ENCODE data around the gene CD302.
"Not testable (repeated sequence)": the region's sequence is repeated elsewhere in the genome, so short reads cannot be mapped to it uniquely, and the experiment has no call there.

CD302 gene

DNA sequence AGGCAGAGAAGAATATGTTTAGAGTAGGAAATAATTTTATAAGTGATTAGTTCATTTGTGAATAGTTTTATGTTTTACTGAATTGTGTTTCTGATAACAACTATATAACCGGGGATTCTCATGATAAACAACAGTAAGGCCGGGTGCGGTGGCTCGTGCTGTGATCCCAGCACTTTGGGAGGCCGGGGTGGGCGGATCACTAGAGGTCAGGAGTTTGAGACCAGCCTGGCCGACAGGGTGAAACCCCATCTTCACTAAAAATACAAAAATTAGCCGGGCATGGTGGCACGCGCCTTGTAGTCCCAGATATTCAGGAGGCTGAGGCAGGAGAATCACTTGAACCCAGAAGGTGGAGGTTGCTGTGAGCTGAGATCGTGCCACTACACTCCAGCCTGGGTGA lies 52.8 kb downstream of the CD302 start:
- DNase-seq, result not testable (repeated sequence)

DNA sequence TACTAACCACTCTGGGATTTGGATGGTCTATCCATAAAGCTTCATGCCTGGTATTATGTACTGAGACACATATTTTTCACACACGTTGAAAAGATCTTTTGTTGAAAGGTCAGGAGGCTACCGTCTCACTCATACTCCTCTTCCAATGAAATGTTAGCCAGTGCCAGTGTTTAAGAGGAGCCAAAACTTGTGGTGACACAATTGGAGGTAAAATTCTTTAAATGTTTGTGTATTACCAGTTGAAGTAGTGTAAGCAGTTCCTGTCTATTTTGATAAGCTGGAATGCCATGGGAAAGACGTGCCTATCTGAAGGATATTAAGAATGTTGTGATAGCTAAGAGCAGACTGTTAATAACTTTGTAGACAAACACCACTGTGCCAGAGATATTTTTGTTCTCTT lies 53.6 kb downstream of the CD302 start:
- DNase-seq, result no peak

DNA sequence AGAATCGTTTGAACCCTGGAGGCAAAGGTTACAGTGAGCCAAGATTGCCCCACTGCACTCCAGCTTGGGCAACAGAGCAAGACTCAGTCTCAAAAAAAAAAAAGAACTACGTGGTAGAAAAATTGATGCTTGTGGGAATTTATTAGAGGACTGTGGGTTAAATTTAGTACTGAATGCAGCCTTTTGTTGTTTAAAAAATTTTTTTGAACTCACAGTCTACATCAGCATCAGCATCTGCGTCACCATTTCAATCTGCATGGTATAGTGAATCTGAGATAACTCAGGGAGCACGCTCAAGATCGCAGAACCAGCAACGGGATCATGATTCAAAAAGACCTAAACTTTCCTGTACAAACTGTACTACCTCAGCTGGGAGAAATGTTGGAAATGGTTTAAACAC lies 55.2 kb downstream of the CD302 start:
- DNase-seq, result no peak

DNA sequence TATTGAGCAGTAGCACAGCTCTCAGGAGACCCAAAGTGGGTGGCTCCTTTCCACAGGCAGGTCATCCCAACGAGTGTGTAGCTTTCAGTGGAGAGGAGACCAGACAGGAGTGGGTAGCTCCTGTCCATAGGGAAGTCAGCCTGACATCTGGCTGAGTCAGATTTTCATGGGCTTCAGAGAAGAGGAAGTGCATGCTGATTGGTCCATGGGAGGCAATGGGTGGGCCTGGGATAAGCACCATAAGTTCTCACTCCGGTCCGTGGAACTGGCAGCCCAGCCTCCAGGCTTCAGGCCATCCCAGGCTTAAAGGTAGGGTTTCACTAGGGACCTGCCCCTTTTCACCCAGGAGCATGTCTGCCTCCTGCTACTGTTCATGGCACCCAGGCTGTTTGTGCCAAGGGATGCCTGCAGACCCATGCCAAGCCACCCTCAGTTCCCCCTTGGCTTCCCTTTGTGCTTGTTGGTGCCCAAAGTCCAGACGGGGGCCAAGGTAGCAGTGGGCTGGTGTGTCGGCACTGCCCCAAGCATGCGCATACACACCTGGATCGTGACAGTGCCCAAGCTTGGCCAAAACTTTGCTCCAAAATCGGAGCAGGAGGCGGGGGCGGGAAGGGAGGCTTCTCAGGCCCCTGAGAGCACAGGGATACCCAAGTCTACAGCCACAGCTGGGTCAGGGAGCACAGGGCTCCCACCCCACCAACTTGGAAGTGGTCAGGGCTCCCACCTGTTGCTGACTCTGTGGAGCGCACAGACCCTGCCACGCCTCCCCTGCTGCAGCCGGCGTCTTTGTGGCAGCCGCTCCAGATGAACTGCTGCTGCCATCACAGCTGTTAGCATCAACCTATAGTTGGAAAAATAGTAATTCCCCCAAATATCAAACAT lies 59.3 kb downstream of the CD302 start:
- DNase-seq, result no peak

DNA sequence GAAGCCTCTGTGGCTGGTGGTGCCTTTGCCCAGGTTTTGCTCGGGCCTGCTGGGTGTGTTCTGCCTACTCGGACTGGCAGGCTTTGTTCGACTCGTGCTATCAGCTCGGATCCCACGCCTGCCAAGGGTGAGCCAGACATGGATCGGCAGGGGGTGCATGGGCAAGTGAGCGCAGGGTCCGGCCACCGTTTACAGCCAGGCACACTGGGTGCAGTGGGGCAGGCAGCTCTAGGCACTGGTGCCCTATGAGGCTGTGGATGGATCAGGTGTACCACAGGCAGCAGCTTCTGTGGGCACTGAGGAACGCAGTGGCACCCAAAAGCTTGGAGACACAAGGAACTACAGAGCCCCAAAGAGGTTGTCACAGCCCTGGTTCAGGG lies 60.1 kb downstream of the CD302 start:
- DNase-seq, result no peak

DNA sequence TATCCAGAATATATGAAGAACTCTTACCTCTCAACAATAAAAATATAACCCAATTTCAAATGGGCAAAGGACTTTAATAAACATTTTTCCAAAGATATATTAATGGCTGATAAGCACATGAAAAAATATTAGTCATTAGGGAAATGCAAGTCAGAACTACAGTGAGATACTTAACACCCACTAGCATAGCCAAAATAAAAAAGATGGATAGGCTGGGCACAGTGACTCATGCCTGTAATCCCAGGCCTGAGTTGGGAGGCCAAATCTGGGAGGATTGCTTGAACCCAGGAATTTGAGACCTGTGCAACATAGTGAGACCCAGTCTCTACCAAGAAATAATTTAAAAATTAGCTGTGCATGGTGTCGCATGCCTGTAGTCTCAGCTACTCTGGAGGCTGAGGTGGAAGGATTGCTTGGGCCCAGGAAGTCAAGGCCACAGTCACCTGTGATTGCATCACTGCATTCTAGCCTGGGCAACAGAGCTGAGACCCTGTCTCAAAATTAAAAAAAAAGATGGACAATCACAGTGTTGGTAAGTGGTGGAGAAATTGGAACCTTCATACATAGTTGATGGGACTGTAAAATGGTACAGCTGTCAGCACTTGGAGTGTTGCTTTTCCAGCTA lies 60.6 kb downstream of the CD302 start:
- no peak for DNase-seq

DNA sequence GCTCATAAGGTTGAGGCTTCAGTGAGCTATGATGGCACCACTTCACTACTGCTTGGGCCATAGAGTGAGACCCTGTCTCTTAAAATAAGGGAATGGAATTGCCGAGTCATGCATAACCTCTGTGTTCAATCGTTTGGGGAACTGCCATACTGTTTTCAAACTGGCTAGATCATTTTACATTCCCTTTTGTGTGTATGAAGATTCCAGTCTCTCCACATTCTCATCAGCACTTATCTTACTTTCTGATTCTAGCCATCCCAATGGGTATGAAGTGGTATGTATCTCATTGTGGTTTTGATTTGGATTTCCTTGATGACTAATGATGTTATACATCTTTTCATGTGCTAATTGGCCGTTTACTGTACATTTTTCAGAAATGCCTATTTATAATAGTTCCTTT lies 62.0 kb downstream of the CD302 start:
- no peak for DNase-seq

DNA sequence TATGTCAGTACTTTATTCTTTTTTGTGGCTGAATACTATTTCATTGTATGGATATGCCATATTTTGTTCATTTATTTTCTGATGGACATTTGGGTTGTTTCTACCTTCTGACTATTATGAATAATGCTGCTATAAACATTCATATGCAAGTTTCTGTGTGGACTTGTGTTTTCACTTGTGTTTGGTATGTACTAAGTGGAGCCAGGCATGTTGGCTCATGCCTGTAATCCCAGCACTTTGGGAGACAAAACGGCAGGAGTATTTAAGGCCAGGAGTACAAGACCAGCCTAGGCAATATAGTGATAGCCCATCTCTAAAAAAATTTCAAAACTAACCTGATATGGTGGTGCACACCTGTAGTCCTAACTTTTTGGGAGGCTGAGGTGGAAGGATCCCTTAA lies 62.4 kb downstream of the CD302 start:
- no peak for DNase-seq

DNA sequence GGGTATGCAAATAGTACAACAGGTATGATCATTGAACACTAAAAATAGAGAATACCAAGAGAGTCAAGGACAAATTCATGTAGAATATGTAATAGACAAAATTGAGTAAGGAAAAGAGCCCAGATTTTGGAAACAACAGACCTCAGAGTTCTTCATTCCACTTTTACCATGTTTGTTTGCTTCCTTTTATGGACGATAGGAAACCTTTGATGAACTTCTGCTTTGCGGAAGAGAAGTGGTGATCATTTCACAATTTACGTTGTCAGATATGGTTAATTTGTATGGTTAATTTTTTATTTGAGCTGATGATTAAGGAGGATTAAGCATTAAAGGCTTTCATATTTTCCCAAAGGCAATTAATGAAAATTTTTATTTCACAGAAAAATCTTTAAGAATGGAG lies 69.4 kb downstream of the CD302 start:
- no peak for DNase-seq

DNA sequence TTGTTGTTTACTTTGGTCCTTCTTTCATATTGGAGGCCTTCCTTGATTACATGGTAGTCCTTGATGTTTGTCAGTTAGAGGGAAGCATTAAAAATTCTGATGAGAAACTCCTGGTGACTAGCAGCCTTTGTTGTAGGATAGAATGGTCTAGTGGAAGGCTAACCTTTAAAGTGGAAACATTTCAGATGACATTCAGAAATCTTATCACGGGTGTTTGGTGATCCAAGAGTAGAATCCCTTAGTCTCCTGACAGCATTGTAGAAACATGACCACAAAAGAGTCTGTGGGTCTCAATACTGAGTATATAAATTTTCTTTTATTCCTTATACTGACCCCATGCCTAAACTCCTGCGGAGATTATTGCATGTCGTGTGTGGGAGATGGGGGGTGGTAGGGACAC lies 72.3 kb downstream of the CD302 start:
- DNase-seq, result no peak

DNA sequence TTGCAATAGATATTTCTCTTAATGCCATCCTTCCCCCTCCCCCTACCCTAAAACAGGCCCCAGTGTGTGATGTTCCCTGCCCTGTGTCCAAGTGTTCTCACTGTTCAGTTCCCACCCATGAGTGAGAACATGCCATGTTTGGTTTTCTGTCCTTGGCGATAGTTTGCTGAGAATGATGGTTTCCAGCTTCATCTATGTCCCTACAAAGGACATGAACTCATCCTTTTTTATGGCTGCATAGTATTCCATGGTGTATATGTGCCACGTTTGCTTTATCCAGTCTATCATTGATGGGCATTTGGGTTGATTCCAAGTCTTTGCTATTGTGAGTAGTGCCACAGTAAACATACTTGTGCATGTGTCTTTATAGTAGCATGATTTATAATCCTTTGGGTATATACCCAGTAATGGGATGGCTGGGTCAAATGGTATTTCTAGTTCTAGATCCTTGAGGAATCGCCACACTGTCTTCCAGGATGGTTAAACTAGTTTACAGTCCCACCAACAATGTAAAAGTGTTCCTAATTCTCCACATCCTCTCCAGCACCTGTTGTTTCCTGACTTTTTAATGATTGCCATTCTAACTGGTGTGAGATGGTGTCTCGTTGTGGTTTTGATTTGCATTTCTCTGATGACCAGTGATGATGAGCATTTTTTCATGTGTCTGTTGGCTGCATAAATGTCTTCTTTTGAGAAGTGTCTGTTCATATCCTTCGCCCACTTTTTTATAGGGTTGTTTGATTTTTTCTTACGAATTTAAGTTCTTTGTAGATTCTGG lies 73.0 kb downstream of the CD302 start:
- DNase-seq, result not testable (repeated sequence)

DNA sequence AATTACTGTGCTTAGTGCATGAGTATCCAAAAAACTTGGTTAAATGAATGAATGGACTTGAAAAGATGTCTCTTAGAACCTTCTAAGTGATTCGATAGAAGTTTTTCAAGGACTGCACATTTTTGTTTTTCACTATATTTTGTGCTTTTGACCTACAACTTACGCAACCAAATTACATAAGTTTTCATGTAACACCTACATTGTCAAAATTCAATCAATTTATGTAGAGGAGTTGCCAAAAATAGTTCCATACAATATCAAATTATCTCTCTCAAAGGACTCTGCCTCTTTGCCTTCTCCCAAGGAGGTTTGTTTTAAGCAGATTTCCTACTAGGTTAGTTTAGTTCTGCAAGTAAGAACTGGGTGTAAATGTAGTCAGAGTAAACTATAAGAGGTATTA lies 75.4 kb downstream of the CD302 start:
- no peak for DNase-seq

DNA sequence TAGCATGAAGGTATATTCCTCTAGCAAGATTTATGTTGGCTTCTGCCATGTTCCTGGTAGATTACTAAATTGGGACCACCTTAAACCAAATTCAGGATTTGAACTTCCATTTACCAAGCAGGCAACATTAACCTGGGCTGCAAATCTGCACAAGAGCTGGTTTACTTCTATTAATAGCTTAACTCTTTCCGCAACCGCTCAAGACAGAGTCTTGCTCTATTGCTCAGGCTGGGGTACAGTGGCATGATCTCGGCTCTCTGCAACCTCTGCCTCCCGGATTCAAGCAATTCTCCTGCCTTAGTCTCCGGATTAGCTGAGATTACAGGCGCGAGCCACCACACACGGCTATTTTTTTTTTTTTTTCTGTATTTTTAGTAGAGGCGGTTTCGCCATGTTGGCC lies 77.3 kb downstream of the CD302 start:
- DNase-seq, result no peak
